Kidney (tissue), 14 donors: ENCODE measurements around the gene TADA1. TPM values are rescaled to one million over a fixed set of nuclear protein-coding genes. Genes with fewer than 3 reads are reported as not detected.

Experiments
- DNase-seq, 5 donors: peaks; one replicate each; pipeline ENCODE4 v3.0.0-alpha.2; 2013 to 2020
- FAIRE-seq: peaks from 2 replicates; lab custom pipeline; 2012; peaks lifted over from hg19 to GRCh38; lab: Jason Lieb, UNC
- H3K27ac ChIP-seq, 2 donors: one replicate each; pipeline ENCODE4 v1.7.0; 2013; ENCODE audit warnings: low read depth in 2 of 2, low read length in 2 of 2, inconsistent platforms in 1 of 2
- H3K27me3 ChIP-seq: one replicate; pipeline ENCODE4 v1.7.1; 2013; ENCODE audit warnings: low read length, inconsistent platforms; ENCODE audit not compliant: control insufficient read depth, insufficient read depth
- H3K36me3 ChIP-seq, 3 donors: one replicate each; pipeline versions ENCODE4 v1.7.0 to v1.7.1; 2013; ENCODE audit warnings: low read length in 3 of 3, control low read depth in 1 of 3, inconsistent platforms in 1 of 3; ENCODE audit not compliant: insufficient read depth in 3 of 3, control insufficient read depth in 2 of 3
- H3K4me1 ChIP-seq, 3 donors: one replicate each; pipeline versions ENCODE4 v1.7.0 to v1.7.1; 2013; ENCODE audit warnings: low read length in 3 of 3, inconsistent platforms in 1 of 3, low read depth in 1 of 3; ENCODE audit not compliant: control insufficient read depth in 2 of 3, insufficient read depth in 2 of 3
- H3K4me3 ChIP-seq, 3 donors: one replicate each; pipeline versions ENCODE4 v1.7.0 to v1.8.1; 2013; ENCODE audit warnings: low read length in 3 of 3, control low read depth in 1 of 3, inconsistent platforms in 1 of 3
- H3K9ac ChIP-seq, 3 donors: one replicate each; pipeline versions ENCODE4 v1.7.0 to v1.7.1; 2013; ENCODE audit warnings: low read length in 3 of 3, control low read depth in 1 of 3, inconsistent platforms in 1 of 3
- H3K9me3 ChIP-seq, 3 donors: one replicate each; pipeline versions ENCODE4 v1.7.0 to v1.7.1; 2013; ENCODE audit warnings: low read length in 3 of 3, control low read depth in 1 of 3, inconsistent platforms in 1 of 3; ENCODE audit not compliant: control insufficient read depth in 2 of 3, insufficient read depth in 1 of 3
- CTCF ChIP-seq: IDR thresholded peaks from 3 replicates; pipeline ENCODE4 v1.5.1; 2012; ENCODE audit warnings: mild to moderate bottlenecking, moderate library complexity, borderline replicate concordance; ENCODE audit not compliant: insufficient read depth; ENCODE audit errors: extremely low read depth
- intact Hi-C: fragments of 100-400 bp; cut with DNase I; formaldehyde crosslinking; loops from one replicate; pipeline ENCODE4 v1.11.1; 2022
- polyA plus RNA-seq: library from polyadenylated mRNA; stranded (reverse); fragments of 350-450 nt; fragmentation: Illumina TruSeq; extraction: RNeasy Lipid Tissue Mini Kit (QIAGEN cat#74804); gene quantifications from one replicate; pipeline ENCODE4 v1.2.3, GENCODE V29; 2014; ENCODE audit warnings: low read depth, low replicate concordance; ENCODE audit not compliant: insufficient read depth
- total RNA-seq: library from RNA; stranded (reverse); fragmentation: NEBNext Ultra II Directional; extraction: Animal tissue kit (Norgen Biotek cat#: 25700); gene quantifications from one replicate; pipeline ENCODE4 v1.2.1, GENCODE V29; 2021
- donor health status: control.
- donor health status: control.
- donor health status: control.
- donor health status: control.
- donor health status: control.
- donor health status: DM: yes; HTN: yes; CAD: no.
- donor health status: Normal renal cell carcinoma (clear cell type).

TADA1 gene
- total and polyA plus RNA-seq, 2 donors from 2014 or later, result 11.5 to 13.7 TPM

- Histone ChIP-seq H3K9ac (no peak overlapping the region), H3K4me3 (no peak overlapping the region)
Observed at GRCh38 chr1:166915941-166916340, 39.9 kb upstream of the TADA1 start.

GRCh38 chr1:166915042-166915441 is 39.0 kb upstream of the TADA1 start:
- intact Hi-C loops, result loop anchor here (10.0 kb wide), 1 partner anchor 140 kb away; no protein-coding TSS in a partner anchor
- FAIRE-seq, result no peak

More at GRCh38 chr1:166915941-166916340, 39.9 kb upstream of the TADA1 start:
- no peaks in the 10 kb centered on the region for H3K9me3 ChIP-seq
- DNase-seq (no peak), FAIRE-seq (no peak)
- intact Hi-C loops, result loop anchor here (10.0 kb wide), 1 partner anchor 139 kb away; no protein-coding TSS in a partner anchor
- no peak for TF ChIP-seq CTCF
- H3K4me1 ChIP-seq, result no peaks in the 10 kb centered on the region
- H3K27ac ChIP-seq, result no peak overlapping the region
- H3K36me3 ChIP-seq, result no peaks in the 10 kb centered on the region
- H3K27me3 ChIP-seq, result peaks cover 3% of the 10 kb centered on the region

GRCh38 chr1:166914111-166914510 is 38.0 kb upstream of the TADA1 start:
- Histone ChIP-seq H3K27me3 (peaks cover under 1% of the 10 kb centered on the region), H3K4me1 (no peaks in the 10 kb centered on the region), H3K4me3 (no peak overlapping the region), H3K36me3 (no peaks in the 10 kb centered on the region), H3K27ac (no peak overlapping the region), H3K9ac (no peak overlapping the region), H3K9me3 (no peaks in the 10 kb centered on the region)
- no peak for DNase-seq
- FAIRE-seq, result no peak
- no peak for TF ChIP-seq CTCF
- intact Hi-C loops, result loop anchor here (10.0 kb wide), 1 partner anchor 141 kb away; no protein-coding TSS in a partner anchor

More at GRCh38 chr1:166915042-166915441, 39.0 kb upstream of the TADA1 start:
- Histone ChIP-seq H3K36me3 (no peaks in the 10 kb centered on the region), H3K27ac (no peak overlapping the region), H3K9ac (no peak overlapping the region), H3K9me3 (no peaks in the 10 kb centered on the region), H3K4me3 (no peak overlapping the region), H3K4me1 (no peaks in the 10 kb centered on the region), H3K27me3 (peaks cover 3% of the 10 kb centered on the region)
- TF ChIP-seq CTCF, result no peak
- no peak for DNase-seq

- FAIRE-seq (no peak), DNase-seq (no peak)
- intact Hi-C loops, result loop anchor here (10.0 kb wide), 1 partner anchor 143 kb away; no protein-coding TSS in a partner anchor
- Histone ChIP-seq H3K4me3 (no peak overlapping the region), H3K27ac (no peak overlapping the region), H3K36me3 (no peaks in the 10 kb centered on the region), H3K4me1 (no peaks in the 10 kb centered on the region), H3K27me3 (no peaks in the 10 kb centered on the region), H3K9me3 (no peaks in the 10 kb centered on the region), H3K9ac (no peak overlapping the region)
- no peak for TF ChIP-seq CTCF
Observed at GRCh38 chr1:166911624-166912023, 35.6 kb upstream of the TADA1 start.
